CD4-positive, alpha-beta T cell treated with Interleukin-2 at 100 ng/mL for 4 hours (primary cell): ENCODE results near the gene GNAZ.

Experiments used
- DNase-seq: peaks from one replicate; pipeline ENCODE4 v3.0.0-alpha.2; 2020; ENCODE audit warnings: low spot score

GNAZ gene

GRCh38 chr22:23093051-23093788 lies 22.9 kb downstream of the GNAZ start:
- no peak for DNase-seq

- DNase-seq: no peak
Measured at GRCh38 chr22:23094260-23094659, 23.9 kb downstream of the GNAZ start.

GRCh38 chr22:23094695-23095681 lies 24.7 kb downstream of the GNAZ start:
- no peak for DNase-seq

GRCh38 chr22:23095733-23096342 lies 25.5 kb downstream of the GNAZ start:
- DNase-seq: no peak

GRCh38 chr22:23097412-23098229 lies 27.3 kb downstream of the GNAZ start:
- no peak for DNase-seq

GRCh38 chr22:23098230-23098705 lies 27.9 kb downstream of the GNAZ start:
- no peak for DNase-seq

- no peak for DNase-seq
Measured at GRCh38 chr22:23098718-23099530, 28.6 kb downstream of the GNAZ start.

GRCh38 chr22:23099531-23099804 lies 29.1 kb downstream of the GNAZ start:
- DNase-seq: no peak

GRCh38 chr22:23100124-23100801 lies 29.9 kb downstream of the GNAZ start:
- DNase-seq: no peak

- DNase-seq: no peak
Measured at GRCh38 chr22:23101524-23101923, 31.2 kb downstream of the GNAZ start.

GRCh38 chr22:23102002-23102655 lies 31.8 kb downstream of the GNAZ start:
- DNase-seq: no peak

- no peak for DNase-seq
Measured at GRCh38 chr22:23102776-23103175, 32.5 kb downstream of the GNAZ start.

- no peak for DNase-seq
Measured at GRCh38 chr22:23103199-23103954, 33.1 kb downstream of the GNAZ start.

GRCh38 chr22:23104187-23104971 lies 34.1 kb downstream of the GNAZ start:
- no peak for DNase-seq

GRCh38 chr22:23105304-23105703 lies 35.0 kb downstream of the GNAZ start:
- DNase-seq: no peak

- no peak for DNase-seq
Measured at GRCh38 chr22:23105919-23106318, 35.6 kb downstream of the GNAZ start.

- DNase-seq: no peak
Measured at GRCh38 chr22:23106344-23106743, 36.0 kb downstream of the GNAZ start.

- DNase-seq: no peak
Measured at GRCh38 chr22:23106906-23107367, 36.6 kb downstream of the GNAZ start.
